HG03520 (cell line): Measurements from ENCODE around the gene MOSPD3.
"Not testable (repeated sequence)": the region's sequence is repeated elsewhere in the genome, so short reads cannot be mapped to it uniquely, and the experiment has no call there.

Experiments used
- ATAC-seq: cut with Tn5 transposase; IDR thresholded peaks from one replicate; pipeline ENCODE4 v1.9.1; 2021; ENCODE audit warnings: mild to moderate bottlenecking, moderate library complexity; ENCODE audit not compliant: unreplicated experiment

The MOSPD3 gene

GRCh38 chr7:100611983-100612729 is at the start of gene MOSPD3:
Gene MOSPD3, plus strand, starts transcription at chr7:100612540. Its CDS starts 252 bp downstream, at chr7:100612792.
- peak; percentile 87 for ATAC-seq

GRCh38 chr7:100563100-100563564 is 49.2 kb upstream of the MOSPD3 start:
- no peak for ATAC-seq

GRCh38 chr7:100563809-100564400 is 48.4 kb upstream of the MOSPD3 start:
- no peak for ATAC-seq

DNA sequence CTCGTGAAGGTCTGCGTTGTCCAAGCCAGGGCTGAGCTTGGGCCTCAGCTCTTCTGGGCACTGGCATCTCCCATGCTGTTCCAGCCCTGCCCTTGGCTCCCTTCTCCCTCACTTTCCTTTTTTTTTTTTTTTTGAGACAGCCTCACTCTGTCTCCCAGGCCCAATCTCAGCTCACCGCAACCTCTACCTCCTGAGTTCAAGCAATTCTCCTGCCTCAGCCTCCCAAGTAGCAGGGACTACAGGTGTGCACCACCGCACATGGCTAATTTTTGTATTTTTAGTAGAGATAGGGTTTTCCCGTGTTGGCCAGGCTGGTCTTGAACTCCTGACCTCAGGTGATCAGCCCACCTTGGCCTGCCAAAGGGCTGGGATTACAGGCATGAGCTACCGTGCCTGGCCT is 47.9 kb upstream of the MOSPD3 start:
- ATAC-seq, result not testable (repeated sequence)

- no peak for ATAC-seq
Observed at GRCh38 chr7:100565133-100565571, 47.2 kb upstream of the MOSPD3 start.

GRCh38 chr7:100566018-100566531 is 46.3 kb upstream of the MOSPD3 start:
- ATAC-seq, result no peak

DNA sequence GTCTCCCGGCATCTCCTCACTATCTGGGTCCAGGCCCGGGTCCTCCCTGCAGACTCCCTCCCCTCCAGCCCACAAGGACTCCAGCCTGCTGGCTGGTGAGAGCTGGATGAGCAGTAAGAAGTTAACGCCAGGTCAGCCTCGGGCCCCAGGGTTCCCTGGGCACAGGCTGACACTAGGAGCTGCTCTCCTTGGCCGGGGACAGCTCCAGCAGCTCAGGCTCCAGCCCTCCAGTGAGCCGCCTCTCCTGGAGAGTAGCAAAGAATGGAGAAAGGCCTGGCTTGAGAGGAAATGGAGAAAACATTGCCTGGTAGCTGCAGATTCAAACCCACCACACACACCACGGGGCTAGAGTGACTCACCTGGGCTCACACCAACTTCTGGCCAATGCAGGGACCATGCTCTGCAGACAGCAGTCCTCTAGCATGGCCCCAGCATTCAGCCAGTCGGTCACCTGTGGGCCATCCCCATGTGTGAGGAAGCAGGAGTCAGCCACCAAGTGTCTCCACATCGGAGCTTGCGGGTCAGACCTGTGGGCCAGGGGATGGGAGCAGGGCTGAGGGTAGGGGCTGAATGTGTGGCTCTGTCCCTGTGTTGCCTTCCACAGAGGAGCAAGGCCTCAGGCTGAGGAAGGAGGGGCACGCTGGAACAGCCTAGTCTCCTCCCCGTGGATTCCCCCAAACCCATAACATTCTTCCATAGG is 45.2 kb upstream of the MOSPD3 start:
- ATAC-seq, result no peak

GRCh38 chr7:100567751-100568175 is 44.6 kb upstream of the MOSPD3 start:
- ATAC-seq, result no peak

DNA sequence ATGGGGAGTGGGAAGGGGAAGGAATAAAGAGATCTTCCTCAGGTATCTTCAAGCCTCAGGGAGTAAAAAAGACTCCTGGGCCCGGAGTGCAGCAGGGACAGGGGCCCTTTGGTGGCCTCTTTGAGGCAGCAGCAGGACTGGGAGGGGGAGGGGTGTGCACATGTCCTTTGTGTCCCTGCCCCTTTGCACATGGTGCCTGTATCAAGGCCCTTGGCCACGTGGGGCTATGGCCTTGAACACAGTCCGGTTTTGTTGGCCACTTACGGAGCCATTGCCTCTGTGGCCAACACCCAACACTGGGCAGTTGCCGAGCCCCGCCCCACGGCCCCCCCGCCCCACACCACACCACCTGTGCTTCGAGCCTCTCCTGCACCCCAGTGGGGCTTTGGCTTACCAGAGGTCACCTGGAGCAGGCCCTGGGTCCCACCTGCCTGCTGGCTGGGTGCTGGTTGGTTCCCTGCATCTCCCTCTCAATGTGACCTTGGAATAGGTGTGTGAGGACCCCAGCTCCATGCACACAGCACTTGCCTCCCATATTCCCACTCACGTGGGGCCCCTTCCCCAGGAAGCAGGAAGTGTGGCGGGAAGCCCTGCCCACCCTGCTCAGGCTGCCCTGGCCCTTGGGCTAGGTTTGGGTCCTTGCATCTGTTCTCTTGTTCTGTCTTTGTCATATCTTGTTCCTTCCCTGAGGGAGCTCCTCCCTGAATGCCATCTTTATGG is 44.0 kb upstream of the MOSPD3 start:
- ATAC-seq, result no peak

GRCh38 chr7:100568896-100569844 is 43.2 kb upstream of the MOSPD3 start:
- ATAC-seq, result no peak

DNA sequence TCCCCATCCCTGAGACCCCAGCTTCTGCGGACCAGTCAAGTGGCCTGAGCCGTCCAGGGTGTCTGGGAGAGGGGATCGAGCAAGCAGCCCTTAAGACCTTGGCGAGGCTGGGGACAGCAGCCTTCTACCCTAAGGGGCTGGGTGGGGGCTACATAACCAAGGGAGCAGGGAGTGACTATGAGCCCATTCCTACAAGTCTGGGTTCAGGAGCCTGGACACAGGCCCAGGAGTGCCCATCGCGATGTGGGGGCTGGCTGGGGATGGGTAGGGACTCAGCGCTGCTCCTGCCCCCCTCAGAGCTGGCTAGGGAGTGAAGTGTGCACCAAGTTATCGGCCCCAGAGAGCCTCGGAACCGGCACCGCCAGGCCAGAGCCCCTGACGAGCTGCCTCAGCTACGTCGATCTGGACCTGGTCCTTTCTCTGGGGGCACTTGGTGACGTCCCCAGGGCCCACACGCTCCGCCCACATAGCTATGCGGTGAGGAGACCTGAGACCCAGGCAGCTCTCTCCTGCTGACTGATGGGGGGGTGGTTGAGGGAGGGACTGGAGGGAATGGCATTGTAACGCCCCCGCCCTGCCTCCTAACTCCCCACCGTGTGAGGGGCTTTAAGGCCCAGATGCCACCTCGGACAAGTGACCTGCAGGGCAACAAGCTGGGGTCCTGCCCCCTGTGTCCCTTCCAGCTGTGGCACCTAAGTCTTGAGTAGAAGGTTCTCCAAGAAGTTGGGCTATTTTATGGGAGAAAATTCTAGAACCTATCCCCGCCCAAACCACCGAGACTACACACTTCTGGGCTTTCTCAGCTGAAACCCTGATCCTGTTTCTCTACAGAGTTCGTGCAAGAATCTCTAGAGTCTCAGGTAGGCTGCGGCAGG is 41.1 kb upstream of the MOSPD3 start:
- no peak for ATAC-seq

DNA sequence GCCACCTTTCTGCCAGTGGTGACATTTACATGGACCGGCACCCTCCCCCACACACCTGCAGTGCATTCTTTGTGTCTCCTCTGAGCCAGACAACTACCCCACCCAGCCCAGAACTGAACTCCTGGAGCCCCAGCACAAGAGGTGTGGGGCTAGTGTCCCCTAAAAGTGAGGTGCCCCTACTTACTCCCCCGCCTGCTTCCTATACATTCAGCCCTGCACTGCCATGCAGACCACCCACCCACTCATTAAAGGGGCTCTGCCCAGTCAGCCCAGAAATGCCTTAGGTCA is 40.6 kb upstream of the MOSPD3 start:
- ATAC-seq, result no peak

- ATAC-seq, result no peak
Observed at GRCh38 chr7:100572281-100572948, 39.9 kb upstream of the MOSPD3 start.

DNA sequence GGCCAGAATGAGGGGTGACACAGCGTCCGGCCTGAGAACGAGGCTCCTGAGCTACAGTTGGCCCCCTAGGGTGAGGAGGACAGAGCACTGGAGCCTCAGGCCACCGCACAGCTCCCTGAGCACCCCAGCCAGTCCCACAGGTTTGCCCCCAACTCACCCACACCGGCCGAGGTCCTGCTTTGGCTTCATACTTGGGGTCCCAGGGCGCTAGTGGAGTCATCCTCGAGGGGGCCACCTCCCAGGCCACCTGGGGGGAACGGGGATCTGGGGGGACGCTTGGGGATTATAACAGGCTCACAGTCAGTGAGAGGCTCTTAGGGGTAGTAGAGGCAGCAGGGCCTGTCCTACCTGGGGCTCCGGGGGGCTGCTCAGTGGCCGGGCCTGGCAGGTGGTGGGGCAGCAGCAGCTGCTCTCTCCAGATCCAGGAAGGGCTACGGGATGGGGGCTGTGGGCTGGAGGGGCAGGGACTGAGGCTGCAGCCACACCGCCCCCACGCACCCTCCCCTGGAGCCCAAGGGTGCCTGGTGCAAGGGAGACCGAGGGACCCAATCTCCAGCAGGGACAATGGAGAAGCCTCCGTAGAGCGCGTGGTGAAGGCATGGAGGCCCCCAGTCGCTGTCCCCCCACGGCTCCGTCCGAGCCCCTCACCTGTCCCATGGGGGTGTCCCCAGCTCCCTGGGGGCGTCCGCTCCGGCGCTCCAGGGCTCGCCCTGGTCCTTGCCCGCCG is 39.2 kb upstream of the MOSPD3 start:
- no peak for ATAC-seq

GRCh38 chr7:100573691-100574361 is 38.5 kb upstream of the MOSPD3 start, which contains the start of gene SAP25:
Gene SAP25, minus strand, starts transcription at chr7:100573900. Its CDS starts 158 bp downstream, at chr7:100573742.
- no peak for ATAC-seq

DNA sequence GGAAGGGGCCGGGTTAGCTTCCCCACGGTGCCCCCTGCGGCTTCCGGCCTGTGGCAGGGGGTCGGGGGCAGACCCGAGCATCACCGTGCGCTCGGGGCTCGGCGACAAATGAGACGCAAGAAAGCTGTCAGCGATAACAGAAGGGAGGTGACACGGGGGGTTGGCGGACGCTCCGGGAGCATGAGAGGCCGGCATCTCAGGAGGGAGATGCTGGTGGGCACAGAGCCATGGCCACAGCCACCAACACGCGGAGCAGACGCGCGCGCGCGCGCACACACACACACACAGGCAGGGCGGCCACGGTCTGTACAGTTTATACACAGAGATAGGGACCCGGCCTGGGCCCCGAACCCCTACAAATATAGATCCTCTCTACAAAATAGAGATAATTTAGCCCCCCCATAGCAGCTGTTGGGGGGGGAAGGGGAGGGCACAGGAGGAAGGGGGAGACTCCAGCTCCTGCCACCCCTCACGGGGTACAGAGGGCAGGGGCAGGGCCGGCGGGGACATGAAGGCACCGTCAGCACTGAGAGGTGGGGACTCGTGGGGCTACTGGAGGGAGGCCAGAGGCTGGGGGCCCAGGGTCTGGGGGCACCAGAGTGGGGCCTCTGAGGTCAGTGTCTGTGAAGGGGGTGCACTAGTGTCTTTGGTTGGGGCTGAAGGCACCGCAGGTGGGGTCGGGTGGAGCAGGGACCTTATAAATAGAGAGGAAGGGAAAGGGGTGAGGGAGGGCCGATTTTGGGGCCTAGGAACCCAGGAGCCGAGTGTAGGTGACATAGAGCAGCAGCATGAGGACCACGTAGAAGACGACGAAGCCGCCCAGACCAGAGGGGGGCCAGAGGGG is 37.8 kb upstream of the MOSPD3 start:
- no peak for ATAC-seq
